Mesodermal cell (in vitro differentiated cells): ENCODE results near the gene CD36.

Source experiments
- H3K27ac ChIP-seq: 2 replicates; pipeline ENCODE4 v1.7.0; 2013; ENCODE audit warnings: mild to moderate bottlenecking, low read depth, low read length, moderate library complexity; ENCODE audit not compliant: severe bottlenecking
- H3K36me3 ChIP-seq: 2 replicates; pipeline ENCODE4 v1.7.1; 2013; ENCODE audit warnings: mild to moderate bottlenecking, low read length, moderate library complexity; ENCODE audit not compliant: control insufficient read depth, insufficient read depth
- H3K4me1 ChIP-seq: one replicate; pipeline ENCODE4 v1.7.1; 2013; ENCODE audit warnings: mild to moderate bottlenecking, low read length; ENCODE audit not compliant: insufficient read depth, control insufficient read depth, poor library complexity, severe bottlenecking
- H3K4me3 ChIP-seq: 2 replicates; pipeline ENCODE4 v1.7.0; 2013; ENCODE audit warnings: low read length, control low read depth, mild to moderate bottlenecking; ENCODE audit not compliant: insufficient read depth, poor library complexity, severe bottlenecking; ENCODE audit errors: extremely low read depth
- H3K9me3 ChIP-seq: 2 replicates; pipeline ENCODE4 v1.7.1; 2013; ENCODE audit warnings: mild to moderate bottlenecking, low read length, moderate library complexity; ENCODE audit not compliant: control insufficient read depth
- WGBS, 2 experiments: methylation state at CpG; one replicate each; pipeline ENCODE4 v1.1.5; 2013; ENCODE audit warnings: missing lambda C conversion rate in 2 of 2; ENCODE audit not compliant: insufficient coverage in 2 of 2; 5-methylcytosine and 5-hydroxymethylcytosine counted together

The CD36 gene

GRCh38 chr7:80650030-80650429 lies 11.6 kb downstream of the CD36 start:
- Histone ChIP-seq H3K4me3 (no peak overlapping the region), H3K36me3 (no peaks in the 10 kb centered on the region), H3K27ac (no peak overlapping the region), H3K4me1 (no peaks in the 10 kb centered on the region), H3K9me3 (no peaks in the 10 kb centered on the region)
- no CpG with 5 or more reads among the region's 2 CpGs for WGBS, 2 experiments

DNA sequence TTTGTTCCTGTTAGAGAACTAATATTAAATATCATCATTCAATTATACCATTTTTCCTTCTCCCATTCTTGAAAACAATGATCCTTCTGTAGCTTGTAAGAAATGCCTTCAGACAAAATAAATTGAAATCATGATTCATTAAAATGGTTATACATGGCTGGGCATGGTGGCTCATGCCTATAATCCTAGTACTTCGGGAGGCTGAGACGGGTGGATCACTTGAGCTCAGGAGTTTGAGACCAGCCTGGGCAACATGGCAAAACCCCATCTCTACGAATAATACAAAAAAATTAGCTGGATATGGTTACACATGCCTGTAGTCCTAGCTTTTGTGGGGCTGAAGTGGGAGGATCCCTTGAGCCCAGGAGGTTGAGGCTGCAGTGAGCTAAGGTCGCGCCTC lies 13.0 kb downstream of the CD36 start:
- H3K36me3 ChIP-seq: no peaks in the 10 kb centered on the region
- 100% methylated on average over 2 of the region's 5 CpGs for WGBS, 2 experiments

DNA sequence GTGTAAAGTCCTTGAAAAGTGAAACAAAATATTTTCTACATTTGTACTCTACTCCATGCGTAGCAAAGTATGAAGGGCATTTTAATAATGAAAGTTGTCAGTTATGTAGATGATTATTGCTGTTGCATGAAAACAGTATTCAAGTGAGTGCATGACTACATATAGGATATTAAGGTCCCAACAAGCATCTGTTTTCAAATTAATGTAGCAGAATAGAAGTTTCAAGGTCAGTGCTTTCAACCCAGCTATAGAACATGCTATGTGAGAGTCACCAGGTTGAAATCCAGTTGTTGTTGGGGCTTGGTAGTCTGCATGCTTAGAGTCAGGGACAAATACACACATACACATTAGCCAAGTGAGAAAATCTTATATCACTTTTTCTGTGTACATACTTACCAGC lies 14.8 kb downstream of the CD36 start:
- no CpG with 5 or more reads among the region's 1 CpG for WGBS, 2 experiments
- no peak overlapping the region for H3K4me3 ChIP-seq
- H3K4me1 ChIP-seq: no peaks in the 10 kb centered on the region
- no peaks in the 10 kb centered on the region for H3K9me3 ChIP-seq
- H3K36me3 ChIP-seq: no peaks in the 10 kb centered on the region
- H3K27ac ChIP-seq: no peak overlapping the region

More for the DNA sequence above, 13.0 kb downstream of the CD36 start:
- Histone ChIP-seq H3K4me3 (no peak overlapping the region), H3K4me1 (no peaks in the 10 kb centered on the region), H3K27ac (no peak overlapping the region), H3K9me3 (no peaks in the 10 kb centered on the region)

- Histone ChIP-seq H3K9me3 (no peaks in the 10 kb centered on the region), H3K36me3 (no peaks in the 10 kb centered on the region), H3K4me1 (no peaks in the 10 kb centered on the region), H3K27ac (no peak overlapping the region), H3K4me3 (no peak overlapping the region)
- WGBS, 2 experiments: no CpG with 5 or more reads among the region's 2 CpGs
Measured at GRCh38 chr7:80654887-80655340, 16.5 kb downstream of the CD36 start.

DNA sequence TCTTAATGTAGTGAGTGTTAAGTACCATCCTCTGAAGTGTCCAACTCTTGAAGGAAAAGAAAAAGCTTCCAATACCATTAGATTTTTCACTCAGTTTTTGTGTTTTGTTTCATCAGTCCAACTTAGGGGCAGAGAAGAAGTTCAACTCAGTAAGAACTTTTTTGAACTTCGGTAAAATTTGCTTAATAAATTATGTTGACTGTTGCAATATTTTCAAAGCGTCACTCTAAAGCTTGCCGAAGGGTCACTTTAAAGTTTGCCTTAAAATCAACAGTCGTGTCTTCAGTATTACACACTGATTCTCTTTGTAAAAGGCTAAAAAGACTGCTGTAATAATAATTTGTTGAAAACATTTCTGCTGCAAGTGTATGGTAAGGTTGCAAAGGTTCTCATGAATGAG lies 17.6 kb downstream of the CD36 start:
- WGBS, 2 experiments: 89 to 100% methylated on average over 1 to 3 of the region's 4 CpGs
- Histone ChIP-seq H3K9me3 (no peaks in the 10 kb centered on the region), H3K36me3 (no peaks in the 10 kb centered on the region), H3K4me1 (no peaks in the 10 kb centered on the region), H3K4me3 (no peak overlapping the region), H3K27ac (no peak overlapping the region)

DNA sequence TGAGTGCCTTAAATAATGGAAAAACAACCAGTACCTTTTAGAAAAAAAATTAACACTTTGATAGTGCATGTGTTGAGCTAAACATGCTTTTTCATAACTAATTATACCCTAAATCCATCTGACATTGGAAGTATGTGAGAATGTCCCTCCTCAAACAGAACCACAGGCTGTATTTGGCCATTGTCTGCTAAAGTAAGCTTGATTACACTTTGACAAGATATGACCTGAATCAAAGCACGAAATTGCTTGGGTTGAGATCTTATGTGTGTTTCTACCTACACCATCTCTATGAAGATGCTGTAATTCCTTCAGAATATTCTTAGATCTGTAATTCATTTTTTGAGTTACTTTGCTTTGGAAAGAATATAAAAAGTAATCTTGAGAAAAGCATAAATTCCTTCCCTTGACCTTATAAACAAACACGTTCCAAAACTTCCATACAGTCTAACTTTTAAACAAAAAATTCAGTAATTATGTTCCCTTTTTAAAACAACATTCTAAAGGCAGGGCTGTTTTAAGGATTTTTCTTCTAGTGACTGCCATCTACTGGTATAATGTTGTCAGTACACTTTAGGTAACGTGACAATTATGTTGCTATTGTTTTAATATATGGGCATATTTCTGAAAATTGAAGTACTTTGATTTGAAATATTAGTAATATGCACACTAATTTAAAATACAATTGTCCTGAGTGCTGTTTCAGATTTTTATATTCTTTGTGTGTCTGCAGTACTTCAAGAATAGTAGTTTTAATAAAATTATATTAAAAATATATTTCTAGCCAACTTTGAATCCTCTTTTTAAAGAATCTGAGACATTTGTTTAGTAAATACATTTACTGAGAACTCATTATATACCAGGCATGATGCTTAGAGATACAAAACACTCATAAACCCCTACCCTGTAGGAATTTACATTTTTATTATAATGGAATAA lies 20.9 kb downstream of the CD36 start:
- WGBS, 2 experiments: 20% methylated on average over 1 of the region's 3 CpGs; no CpG with 5 or more reads in 1 of the 2 experiments
- Histone ChIP-seq H3K27ac (no peak overlapping the region), H3K4me1 (no peaks in the 10 kb centered on the region), H3K4me3 (no peak overlapping the region), H3K36me3 (no peaks in the 10 kb centered on the region), H3K9me3 (no peaks in the 10 kb centered on the region)

DNA sequence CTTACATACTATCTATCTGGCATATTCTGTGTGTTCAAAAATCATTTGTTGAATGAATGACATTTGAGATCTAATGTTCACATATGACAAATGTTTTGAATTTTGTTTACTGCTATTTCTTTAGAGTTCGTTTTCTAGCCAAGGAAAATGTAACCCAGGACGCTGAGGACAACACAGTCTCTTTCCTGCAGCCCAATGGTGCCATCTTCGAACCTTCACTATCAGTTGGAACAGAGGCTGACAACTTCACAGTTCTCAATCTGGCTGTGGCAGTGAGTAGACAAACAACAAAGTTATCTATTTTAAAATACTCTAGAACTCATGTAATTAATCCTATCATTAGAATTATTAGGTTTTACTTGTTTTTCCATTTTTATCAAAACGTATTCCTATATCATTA lies 22.5 kb downstream of the CD36 start:
- Histone ChIP-seq H3K27ac (no peak overlapping the region), H3K4me3 (no peak overlapping the region), H3K4me1 (no peaks in the 10 kb centered on the region), H3K9me3 (no peaks in the 10 kb centered on the region), H3K36me3 (no peaks in the 10 kb centered on the region)
- WGBS, 2 experiments: 70 to 90% methylated on average over 3 of the region's 4 CpGs

DNA sequence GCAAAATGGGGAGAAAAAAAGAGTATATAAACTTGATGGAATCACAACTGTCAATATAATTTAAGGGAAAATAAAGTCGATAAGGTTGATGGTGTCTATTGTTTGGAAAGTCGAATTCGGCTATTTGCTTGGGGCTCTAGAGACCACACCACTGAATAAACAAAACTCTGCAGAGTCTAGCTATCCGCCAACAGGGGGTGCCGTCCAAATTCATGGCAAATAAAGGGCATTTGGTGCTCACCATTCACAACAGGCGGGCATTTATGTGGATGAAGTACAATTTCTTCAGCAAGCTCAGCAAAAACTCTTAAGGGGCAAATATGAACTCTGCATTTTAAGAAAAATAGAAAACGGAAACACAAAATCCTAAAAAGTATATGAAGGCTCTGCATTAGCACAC lies 23.3 kb downstream of the CD36 start:
- 90 to 96% methylated on average over 3 to 4 of the region's 7 CpGs for WGBS, 2 experiments
- Histone ChIP-seq H3K36me3 (no peaks in the 10 kb centered on the region), H3K9me3 (no peaks in the 10 kb centered on the region), H3K27ac (no peak overlapping the region), H3K4me1 (no peaks in the 10 kb centered on the region), H3K4me3 (no peak overlapping the region)

DNA sequence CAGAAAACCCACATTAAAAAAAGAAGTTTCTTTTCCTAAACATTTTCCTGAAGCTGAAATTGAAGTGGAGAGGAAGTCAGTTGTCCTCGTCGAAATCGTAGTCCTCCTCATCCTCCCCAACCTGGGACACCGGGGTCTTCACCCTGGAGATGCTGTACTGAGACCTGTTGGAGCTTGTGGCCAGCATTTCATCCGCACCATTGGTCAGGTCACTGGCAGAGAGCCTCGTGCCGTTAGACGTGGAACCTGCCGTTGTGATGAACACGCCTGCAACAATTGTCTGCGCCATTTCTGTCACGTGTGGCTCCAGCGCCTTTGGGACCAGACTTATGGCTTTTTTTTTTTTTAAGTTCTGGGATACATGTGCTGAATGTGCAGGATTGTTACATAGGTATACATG lies 23.8 kb downstream of the CD36 start:
- WGBS, 2 experiments: 97 to 98% methylated on average over 12 to 13 of the region's 13 CpGs
- Histone ChIP-seq H3K36me3 (no peaks in the 10 kb centered on the region), H3K4me3 (no peak overlapping the region), H3K4me1 (no peaks in the 10 kb centered on the region), H3K27ac (no peak overlapping the region), H3K9me3 (no peaks in the 10 kb centered on the region)

DNA sequence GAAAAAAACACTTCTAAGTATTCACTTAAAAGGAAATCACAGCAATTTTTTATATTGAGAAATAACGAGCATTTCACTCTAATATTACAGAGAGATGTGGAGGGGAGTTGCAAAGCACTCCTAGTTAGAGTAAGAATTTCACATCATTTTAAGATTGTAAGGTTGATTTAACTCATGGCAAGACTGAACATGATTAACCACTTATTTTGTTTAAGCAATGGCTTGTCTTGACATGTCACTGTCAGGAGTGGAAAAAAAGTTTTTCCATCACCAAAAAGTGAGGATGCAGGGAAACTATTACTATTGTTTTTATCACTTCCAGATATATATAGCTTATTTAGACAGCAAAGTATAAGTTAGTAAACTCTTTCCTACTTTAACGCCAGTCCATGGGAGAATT lies 27.1 kb downstream of the CD36 start:
- Histone ChIP-seq H3K4me1 (no peaks in the 10 kb centered on the region), H3K27ac (no peak overlapping the region), H3K36me3 (no peaks in the 10 kb centered on the region), H3K4me3 (no peak overlapping the region), H3K9me3 (no peaks in the 10 kb centered on the region)
- no CpG with 5 or more reads among the region's 2 CpGs for WGBS, 2 experiments

- WGBS, 2 experiments: no CpG with 5 or more reads among the region's 2 CpGs
- no peak overlapping the region for H3K4me3 ChIP-seq
- H3K27ac ChIP-seq: no peak overlapping the region
- H3K4me1 ChIP-seq: no peaks in the 10 kb centered on the region
- no peaks in the 10 kb centered on the region for H3K36me3 ChIP-seq
- no peaks in the 10 kb centered on the region for H3K9me3 ChIP-seq
Measured at GRCh38 chr7:80666376-80666775, 27.9 kb downstream of the CD36 start.
